Parathyroid adenoma (tissue), 2 donors: ENCODE measurements around the gene COL23A1.
"Not testable (repeated sequence)": the region's sequence is repeated elsewhere in the genome, so short reads cannot be mapped to it uniquely, and the experiment has no call there.

ENCODE experiments used
- H2AFZ ChIP-seq: fragments of 300-600 bp; sonication (generic); one replicate; pipeline ENCODE4 v1.7.0; 2017; ENCODE audit warnings: antibody characterized with exemption, mild to moderate bottlenecking
- H3K27ac ChIP-seq: fragments of 300-600 bp; sonication (generic); one replicate; pipeline ENCODE4 v1.7.0; 2017
- H3K27me3 ChIP-seq: fragments of 300-600 bp; sonication (generic); one replicate; pipeline ENCODE4 v1.7.0; 2017; ENCODE audit warnings: low read length; ENCODE audit not compliant: control insufficient read depth, insufficient read depth
- H3K36me3 ChIP-seq: fragments of 300-600 bp; sonication (generic); one replicate; pipeline ENCODE4 v1.7.0; 2017; ENCODE audit warnings: low read length; ENCODE audit not compliant: control insufficient read depth, insufficient read depth
- H3K4me1 ChIP-seq: fragments of 300-600 bp; sonication (generic); one replicate; pipeline ENCODE4 v1.7.0; 2017; ENCODE audit warnings: control low read depth
- H3K4me2 ChIP-seq: fragments of 300-600 bp; sonication (generic); one replicate; pipeline ENCODE4 v1.7.0; 2017; ENCODE audit warnings: low read length
- H3K4me3 ChIP-seq: fragments of 300-600 bp; sonication (generic); one replicate; pipeline ENCODE4 v1.7.0; 2017; ENCODE audit warnings: low read depth, low read length
- H3K79me2 ChIP-seq: fragments of 300-600 bp; sonication (generic); one replicate; pipeline ENCODE4 v1.7.0; 2017; ENCODE audit warnings: control low read depth
- H3K9ac ChIP-seq: fragments of 300-600 bp; sonication (generic); one replicate; pipeline ENCODE4 v1.7.0; 2017; ENCODE audit warnings: mild to moderate bottlenecking
- H3K9me3 ChIP-seq: fragments of 300-600 bp; sonication (generic); one replicate; pipeline ENCODE4 v1.7.0; 2017; ENCODE audit warnings: low read length; ENCODE audit not compliant: control insufficient read depth
- CTCF ChIP-seq: fragments of 300-600 bp; sonication (generic); IDR thresholded peaks from one replicate; pipeline ENCODE4 v1.7.0; 2017; ENCODE audit warnings: antibody characterized with exemption, mild to moderate bottlenecking
- donor health status: primary hyperparathyroidism.

COL23A1 gene

GRCh38 chr5:178586396-178586795 lies 3.8 kb downstream of the COL23A1 start:
- Histone ChIP-seq H3K9ac (no peak overlapping the region), H2AFZ (no peak overlapping the region), H3K4me2 (no peak overlapping the region), H3K4me3 (no peak overlapping the region), H3K27me3 (no peaks in the 10 kb centered on the region), H3K9me3 (no peaks in the 10 kb centered on the region), H3K27ac (no peak overlapping the region), H3K4me1 (peaks cover 6% of the 10 kb centered on the region), H3K79me2 (no peaks in the 10 kb centered on the region), H3K36me3 (no peaks in the 10 kb centered on the region)
- no peak for TF ChIP-seq CTCF

GRCh38 chr5:178585421-178585820 lies 4.8 kb downstream of the COL23A1 start:
- not testable (repeated sequence) for H3K9me3 ChIP-seq, H3K9ac ChIP-seq, H2AFZ ChIP-seq, H3K36me3 ChIP-seq, H3K4me2 ChIP-seq, H3K4me1 ChIP-seq, H3K27me3 ChIP-seq, H3K4me3 ChIP-seq, H3K79me2 ChIP-seq, H3K27ac ChIP-seq

- H3K27me3 ChIP-seq: no peaks in the 10 kb centered on the region
- H3K4me1 ChIP-seq: no peaks in the 10 kb centered on the region
- no peak overlapping the region for H3K4me2 ChIP-seq
- no peak overlapping the region for H3K9ac ChIP-seq
- no peaks in the 10 kb centered on the region for H3K36me3 ChIP-seq
- H3K9me3 ChIP-seq: no peaks in the 10 kb centered on the region
- H3K27ac ChIP-seq: no peak overlapping the region
- H3K79me2 ChIP-seq: no peaks in the 10 kb centered on the region
- no peak overlapping the region for H2AFZ ChIP-seq
- TF ChIP-seq CTCF: no peak
- H3K4me3 ChIP-seq: no peak overlapping the region
Measured at GRCh38 chr5:178583279-178583678, 6.9 kb downstream of the COL23A1 start.

GRCh38 chr5:178582291-178582690 lies 7.9 kb downstream of the COL23A1 start:
- Histone ChIP-seq H3K27me3 (no peaks in the 10 kb centered on the region), H3K4me2 (no peak overlapping the region), H3K9ac (no peak overlapping the region), H2AFZ (no peak overlapping the region), H3K27ac (no peak overlapping the region), H3K4me1 (no peaks in the 10 kb centered on the region), H3K4me3 (no peak overlapping the region), H3K9me3 (no peaks in the 10 kb centered on the region), H3K79me2 (no peaks in the 10 kb centered on the region), H3K36me3 (no peaks in the 10 kb centered on the region)
- no peak for TF ChIP-seq CTCF

- Histone ChIP-seq H3K4me3 (no peak overlapping the region), H3K9ac (no peak overlapping the region), H3K27ac (no peak overlapping the region), H3K36me3 (no peaks in the 10 kb centered on the region), H3K79me2 (no peaks in the 10 kb centered on the region), H3K9me3 (no peaks in the 10 kb centered on the region), H2AFZ (no peak overlapping the region), H3K4me2 (no peak overlapping the region), H3K27me3 (no peaks in the 10 kb centered on the region), H3K4me1 (no peaks in the 10 kb centered on the region)
- TF ChIP-seq CTCF: no peak
Measured at GRCh38 chr5:178581621-178582020, 8.6 kb downstream of the COL23A1 start.
